ENCODE data around the gene EXOSC2. TPM values are rescaled to one million over a fixed set of nuclear protein-coding genes. Genes with fewer than 3 reads are reported as not detected.

Gene EXOSC2
- 37.8 and 38.0 TPM in 2 replicates for total RNA-seq

GRCh38 chr9:130693426-130694191 lies at the start of gene EXOSC2:
TSS of gene EXOSC2 (plus strand) at chr9:130693780. CDS start at chr9:130693792, 12 bp downstream.

GRCh38 chr9:130664251-130665028 lies 29.1 kb upstream of the EXOSC2 start, which contains the start of gene PRDM12:
TSS of gene PRDM12 (plus strand) at chr9:130664594. CDS start at chr9:130664654, 60 bp downstream.

Other genes starting within 250 kb of the EXOSC2 start
- gene ASS1, start 248.8 kb upstream of the EXOSC2 start, total RNA-seq = 1.7 and 1.8 TPM in 2 replicates
- gene FUBP3, start 114.2 kb upstream of the EXOSC2 start, total RNA-seq = 21.5 and 23.4 TPM in 2 replicates
- not detected in 2 replicates for gene PRDM12, start 29.2 kb upstream of the EXOSC2 start, total RNA-seq
- gene ABL1, start 141.5 kb downstream of the EXOSC2 start, total RNA-seq = 33.8 and 35.4 TPM in 2 replicates
- gene QRFP, start 203.0 kb downstream of the EXOSC2 start, total RNA-seq = not detected in 2 replicates
- gene FIBCD1, start 245.5 kb downstream of the EXOSC2 start, total RNA-seq = not detected in 2 replicates